ENCODE measurements around the gene FOXP1. TPM values are rescaled to one million over a fixed set of nuclear protein-coding genes. Genes with fewer than 3 reads are reported as not detected.
A peak's percentile ranks its signal among the peaks of the same experiment; 100 is the strongest.

The FOXP1 gene
- total and polyA plus RNA-seq, 9 of the 15 experiments (the other 6 are each of a cell fraction or from before 2014, with no cell fraction given), result 7.7 to 34.5 (median 13.7) TPM

DNA sequence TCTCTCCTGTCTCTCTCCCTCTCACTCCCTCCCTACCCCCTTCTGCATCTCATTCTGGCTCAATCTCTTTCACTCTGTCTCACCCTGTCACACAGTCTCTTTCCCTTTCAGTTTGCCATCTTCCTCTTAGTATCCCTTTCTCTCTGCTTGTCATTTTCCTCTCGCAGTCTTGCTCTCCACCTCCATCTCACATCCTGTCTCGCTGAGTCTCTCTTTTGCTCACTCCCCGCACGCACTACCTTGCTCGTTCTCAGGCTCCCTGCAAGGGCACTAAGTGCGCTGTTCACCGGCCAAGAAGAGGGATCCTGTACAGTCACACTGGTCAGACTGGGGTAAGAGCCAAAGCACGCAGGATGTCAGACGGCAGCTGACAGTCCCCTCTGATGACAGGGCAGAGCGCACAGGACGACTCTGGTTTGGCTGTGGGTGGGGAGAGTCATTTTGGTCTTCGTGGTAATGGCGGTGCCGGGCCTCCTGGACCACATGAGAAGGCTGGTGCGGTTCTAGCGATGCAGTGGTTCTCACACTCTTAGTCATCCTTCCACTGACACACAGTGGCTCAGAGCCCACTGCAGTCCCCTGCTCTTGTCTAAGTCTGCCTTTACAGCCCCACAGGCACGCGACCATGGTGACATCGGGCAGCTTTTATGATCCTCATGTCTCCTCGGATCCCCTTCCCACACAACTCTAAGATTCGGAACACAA is 356.8 kb downstream of the FOXP1 start (continued):
- TF ChIP-seq RREB1 (CRISPR knock-in tag; IDR thresholded peaks at IDR 0.05) (0 out of 2 replicates have a peak, but pooled peaks have one; percentile 12), HNRNPH1 (optimal IDR thresholded peaks at IDR 0.05; ENCODE audit: low read depth, low read length) (no peak), ATF3 (IDR thresholded peaks at IDR 0.05) (peak; percentile 32; the same call in 1 of the 2 replicates), ATF3 (CRISPR knock-in tag; conservative IDR thresholded peaks at IDR 0.05) (no peak), E2F6 (IDR thresholded peaks at IDR 0.05; ENCODE audit: borderline replicate concordance in 1 of 2, extremely low read depth in 1 of 2, insufficient read depth in 1 of 2, insufficient read length in 1 of 2, low read depth in 1 of 2, low read length in 1 of 2, poor library complexity in 1 of 2, severe bottlenecking in 1 of 2) (peak; percentile 25 to 48), HDAC1 (IDR thresholded peaks at IDR 0.05) (peak in 1 of 2 experiments; percentile 31; a peak in 1 of 4 replicates), THAP7 (CRISPR knock-in tag; IDR thresholded peaks at IDR 0.05) (no peak), ZBTB1 (CRISPR knock-in tag; IDR thresholded peaks at IDR 0.05; ENCODE audit: borderline replicate concordance, low read depth) (peak; percentile 54; the same call in 1 of the 2 replicates), KLF6 (CRISPR knock-in tag; IDR thresholded peaks at IDR 0.05; ENCODE audit: borderline replicate concordance) (peak; percentile 12; the same call in 1 of the 2 replicates), ATF7 (IDR thresholded peaks at IDR 0.05) (no peak), ZNF175 (CRISPR knock-in tag; IDR thresholded peaks at IDR 0.05; ENCODE audit: low read depth) (peak; percentile 54; the same call in 1 of the 2 replicates), ZFX (CRISPR knock-in tag; IDR thresholded peaks at IDR 0.05) (no peak)
